ENCODE results near the gene ZCCHC12.

GRCh38 chrX:118779581-118779980 lies 44.0 kb upstream of the ZCCHC12 start:
- no peak for TF ChIP-seq CTCF (conservative IDR thresholded peaks at IDR 0.05; ENCODE audit: low read depth, low read length)
- TF ChIP-seq EZH2 (IDR thresholded peaks at IDR 0.05; ENCODE audit: borderline replicate concordance, low read depth, low read length, poor library complexity, severe bottlenecking) = no peak

All from A673 (cell line).